Measurements from ENCODE around the gene PLP1. TPM values are rescaled to one million over a fixed set of nuclear protein-coding genes. Genes with fewer than 3 reads are reported as not detected.

PLP1 gene
- total RNA-seq, 4 donors from 2014 or later = 11.2 to 27.5 (median 17.1) TPM

- H3K9me3 ChIP-seq = no peaks in the 10 kb centered on the region
- WGBS = 44% methylated on average over 10 of the region's 11 CpGs
- H3K36me3 ChIP-seq = no peaks in the 10 kb centered on the region
- H3K27ac ChIP-seq = no peak overlapping the region
- H3K4me1 ChIP-seq = no peaks in the 10 kb centered on the region
- H3K4me3 ChIP-seq = peak overlapping the region; percentile 62
- no peaks in the 10 kb centered on the region for H3K27me3 ChIP-seq
- no peak for DNase-seq (ENCODE audit: low spot score in 2 of 2)
- TF ChIP-seq POLR2AphosphoS5 (IDR thresholded peaks at IDR 0.05) (no peak), EP300 (IDR thresholded peaks at IDR 0.05) (no peak), POLR2A (IDR thresholded peaks at IDR 0.05) (no peak), CTCF (IDR thresholded peaks at IDR 0.05) (no peak)
Measured at GRCh38 chrX:103831342-103831802, 54.7 kb downstream of the PLP1 start.

- no peaks in the 10 kb centered on the region for H3K9me3 ChIP-seq
- no peaks in the 10 kb centered on the region for H3K4me1 ChIP-seq
- TF ChIP-seq POLR2AphosphoS5 (IDR thresholded peaks at IDR 0.05) = no peak
- no peak for TF ChIP-seq POLR2A (IDR thresholded peaks at IDR 0.05)
- no peak for TF ChIP-seq EP300 (IDR thresholded peaks at IDR 0.05)
- no peak for TF ChIP-seq CTCF (IDR thresholded peaks at IDR 0.05)
- WGBS = 14% methylated on average over 34 of the region's 54 CpGs
- H3K27ac ChIP-seq = no peak within 1 kb of the TSS
- peak within 1 kb of the TSS; percentile 62 for H3K4me3 ChIP-seq
- DNase-seq (ENCODE audit: low spot score in 2 of 2) = peak; percentile 66 to 67
- no peaks in the 10 kb centered on the region for H3K27me3 ChIP-seq
- H3K36me3 ChIP-seq = no peaks in the 10 kb centered on the region
Measured at GRCh38 chrX:103831803-103832544, 55.3 kb downstream of the PLP1 start, which contains the start of gene RAB9B. TSS of gene RAB9B (minus strand) at chrX:103832257. CDS start at chrX:103825784, 6,473 bp downstream.

GRCh38 chrX:103839404-103839803 is 62.8 kb downstream of the PLP1 start:
- Histone ChIP-seq H3K27ac (no peak overlapping the region), H3K36me3 (no peaks in the 10 kb centered on the region), H3K9me3 (no peaks in the 10 kb centered on the region), H3K4me3 (no peak overlapping the region), H3K27me3 (no peaks in the 10 kb centered on the region), H3K4me1 (no peaks in the 10 kb centered on the region)
- no peak for DNase-seq (ENCODE audit: low spot score in 2 of 2)
- 38% methylated on average over 1 of the region's 1 CpG for WGBS
- TF ChIP-seq CTCF (IDR thresholded peaks at IDR 0.05) (no peak), POLR2A (IDR thresholded peaks at IDR 0.05) (no peak), POLR2AphosphoS5 (IDR thresholded peaks at IDR 0.05) (no peak), EP300 (IDR thresholded peaks at IDR 0.05) (no peak)

Other genes with a start within 250 kb of the PLP1 start
- 10 to 100 TPM; 56.3 to 71.1 (median 67.4) TPM for gene TCEAL4, start 191.3 kb upstream of the PLP1 start, total RNA-seq
- 10 to 100 TPM in 3 of 4 donors, 1 to 10 TPM in 1; 9.2 to 18.3 (median 13.8) TPM for gene TCEAL3, start 168.9 kb upstream of the PLP1 start, total RNA-seq
- 10 to 100 TPM; 49.3 to 63.1 (median 54.3) TPM for gene TCEAL1, start 147.9 kb upstream of the PLP1 start, total RNA-seq
- 100 to 1,000 TPM; 167 to 288 (median 246) TPM for gene MORF4L2, start 90.1 kb upstream of the PLP1 start, total RNA-seq
- not detected for gene TMEM31, start 65.9 kb upstream of the PLP1 start, total RNA-seq
- 1 to 10 TPM in 1 of 4 donors, under 1 TPM in 3; 0.16 to 2.1 (median 0.53) TPM for gene RAB9B, start 55.4 kb downstream of the PLP1 start, total RNA-seq
- gene TMSB15B, start 185.8 kb downstream of the PLP1 start, total RNA-seq = 1 to 10 TPM in 3 of 4 donors, under 1 TPM in 1; 0.83 to 3.4 (median 2.4) TPM
- not detected for gene H2BW1, start 236.9 kb downstream of the PLP1 start, total RNA-seq

Measured in suprapubic skin (tissue), 4 donors.